ENCODE data around the gene IRS2.
"Not testable (repeated sequence)": the region's sequence is repeated elsewhere in the genome, so short reads cannot be mapped to it uniquely, and the experiment has no call there.

The IRS2 gene

DNA sequence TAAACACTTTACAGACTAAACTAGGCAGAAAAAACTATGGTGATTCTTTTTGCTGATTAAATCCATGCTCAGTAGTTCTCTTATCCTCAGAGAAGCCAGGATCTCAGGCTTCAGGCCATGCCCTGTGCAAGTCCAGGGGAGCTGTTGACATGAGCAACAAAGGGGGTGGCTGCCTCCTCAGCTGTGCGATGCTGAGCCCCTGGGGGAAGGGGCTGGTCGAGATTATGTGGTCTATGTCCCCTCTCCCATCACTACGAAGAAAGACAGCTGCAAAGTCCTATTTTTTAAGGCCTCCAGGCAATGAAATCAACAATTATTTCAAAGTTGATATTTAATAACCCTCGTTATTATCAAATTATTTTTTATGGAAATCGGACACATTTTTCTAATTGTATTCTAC is 37.0 kb downstream of the IRS2 start:
- no peak for DNase-seq

- DNase-seq, result no peak
Measured at GRCh38 chr13:109748677-109749076, 37.7 kb downstream of the IRS2 start.

GRCh38 chr13:109747524-109747923 is 38.9 kb downstream of the IRS2 start:
- DNase-seq, result no peak

GRCh38 chr13:109746364-109746763 is 40.0 kb downstream of the IRS2 start:
- no peak for DNase-seq

DNA sequence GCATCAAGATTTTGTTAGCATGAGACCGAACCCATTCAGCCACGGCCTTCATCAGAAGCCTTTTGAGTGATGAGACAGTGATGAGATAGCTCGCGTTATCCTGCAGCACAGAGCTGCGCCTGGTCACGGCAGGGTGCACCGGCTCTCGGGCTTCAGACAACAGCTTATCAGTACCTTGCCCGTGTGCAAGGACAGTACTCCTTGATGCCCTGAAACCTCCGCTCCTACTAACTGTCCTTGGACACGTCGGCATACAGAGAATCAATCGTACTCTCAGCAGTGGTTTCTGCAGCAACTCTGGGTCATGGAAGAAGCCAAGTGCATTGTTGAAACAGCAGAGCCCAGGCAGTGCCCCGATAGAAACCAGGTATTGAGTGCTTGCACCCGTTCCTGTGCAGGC is 40.7 kb downstream of the IRS2 start:
- DNase-seq, result no peak

DNA sequence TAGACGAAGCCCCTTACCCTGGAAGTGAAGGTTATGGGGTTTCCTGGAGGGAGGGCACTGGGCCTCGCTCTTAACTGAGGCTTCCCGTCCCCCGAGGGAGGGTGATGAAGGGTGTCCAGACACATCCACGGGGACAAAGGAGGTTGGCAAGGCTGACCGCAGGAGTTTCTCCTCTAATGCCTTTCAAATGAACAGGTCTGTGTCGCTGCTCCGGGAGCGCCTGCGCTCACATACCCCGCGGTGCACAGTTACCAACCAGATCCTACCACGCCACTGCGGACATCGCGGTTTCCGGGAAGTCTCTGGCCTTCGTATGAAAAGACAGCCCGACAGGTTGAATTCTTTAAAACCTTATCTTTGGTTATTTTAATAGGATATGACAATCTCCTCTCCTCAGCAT is 41.3 kb downstream of the IRS2 start:
- DNase-seq, result no peak

- no peak for DNase-seq
Measured at GRCh38 chr13:109744512-109745051, 41.8 kb downstream of the IRS2 start.

GRCh38 chr13:109743706-109744453 is 42.5 kb downstream of the IRS2 start:
- no peak for DNase-seq

DNA sequence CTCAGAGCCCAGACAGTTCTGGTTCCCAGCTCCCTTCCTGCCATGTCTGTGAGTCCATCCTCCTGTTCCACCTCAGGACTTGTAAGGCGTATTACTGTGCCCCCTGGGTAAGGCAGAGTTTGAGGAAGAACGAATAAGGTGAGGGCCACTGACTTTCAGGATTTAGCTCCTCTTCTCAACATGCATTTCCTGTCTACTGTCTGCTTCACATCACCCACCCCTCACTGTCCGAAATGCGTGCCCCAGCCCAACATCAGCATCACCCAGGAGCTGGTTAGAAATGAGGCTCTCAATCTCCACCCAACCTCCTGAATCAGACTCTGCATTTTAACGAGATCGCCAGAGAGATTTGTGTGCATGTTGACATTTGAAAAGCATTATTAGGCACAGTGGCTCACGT is 44.4 kb downstream of the IRS2 start:
- DNase-seq, result no peak

- no peak for DNase-seq
Measured at GRCh38 chr13:109740721-109741120, 45.7 kb downstream of the IRS2 start.

DNA sequence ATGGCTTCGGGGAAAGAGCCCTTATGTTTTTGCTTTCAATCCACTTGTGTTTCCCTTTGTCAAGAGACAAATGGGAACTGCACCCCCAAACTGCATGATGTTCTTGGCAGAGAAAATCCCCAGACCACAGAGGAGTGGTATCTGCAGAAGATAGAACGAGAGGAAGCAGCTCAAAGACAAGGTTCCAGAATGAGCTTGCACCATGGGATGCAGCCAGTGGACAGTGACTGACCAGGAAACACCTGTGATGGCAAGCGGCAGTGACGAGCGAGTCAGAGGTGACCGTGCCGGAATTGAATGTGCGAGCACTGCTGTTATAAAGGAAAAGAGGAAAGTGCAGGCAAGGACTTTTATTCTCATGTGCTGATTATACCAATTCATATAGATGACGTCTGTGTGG is 46.3 kb downstream of the IRS2 start:
- DNase-seq, result no peak

DNA sequence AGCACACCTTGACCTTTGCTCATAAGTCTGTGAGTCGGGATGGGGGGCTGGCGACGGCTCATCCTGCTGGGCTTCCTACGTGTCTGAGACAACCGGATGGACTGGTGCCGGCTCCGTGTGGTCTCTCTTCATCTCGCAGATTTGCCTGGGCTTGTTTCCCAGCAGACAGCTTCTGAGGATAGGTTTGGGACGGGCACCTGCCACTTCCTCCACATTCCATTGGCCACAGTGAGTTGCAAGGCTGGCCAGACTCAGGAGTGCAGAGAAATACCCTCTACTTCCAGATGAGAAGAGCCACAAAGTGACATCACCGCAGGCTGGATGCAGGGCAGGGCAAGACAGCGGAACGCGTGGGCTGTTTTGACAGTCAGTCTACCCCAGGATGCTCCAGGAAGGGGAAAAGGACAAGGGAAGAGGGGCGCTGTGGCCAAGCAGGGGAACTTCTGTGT is 48.1 kb downstream of the IRS2 start:
- no peak for DNase-seq

- DNase-seq, result no peak
Measured at GRCh38 chr13:109737606-109738005, 48.8 kb downstream of the IRS2 start.

GRCh38 chr13:109737046-109737573 is 49.3 kb downstream of the IRS2 start:
- no peak for DNase-seq

GRCh38 chr13:109735436-109735966 is 50.9 kb downstream of the IRS2 start:
- no peak for DNase-seq

- no peak for DNase-seq
Measured at GRCh38 chr13:109734002-109734785, 52.2 kb downstream of the IRS2 start.

GRCh38 chr13:109733550-109733949 is 52.8 kb downstream of the IRS2 start:
- no peak for DNase-seq

- DNase-seq, result not testable (repeated sequence)
Measured at GRCh38 chr13:109732470-109733170, 53.8 kb downstream of the IRS2 start.

GRCh38 chr13:109730812-109731335 is 55.5 kb downstream of the IRS2 start:
- no peak for DNase-seq

DNA sequence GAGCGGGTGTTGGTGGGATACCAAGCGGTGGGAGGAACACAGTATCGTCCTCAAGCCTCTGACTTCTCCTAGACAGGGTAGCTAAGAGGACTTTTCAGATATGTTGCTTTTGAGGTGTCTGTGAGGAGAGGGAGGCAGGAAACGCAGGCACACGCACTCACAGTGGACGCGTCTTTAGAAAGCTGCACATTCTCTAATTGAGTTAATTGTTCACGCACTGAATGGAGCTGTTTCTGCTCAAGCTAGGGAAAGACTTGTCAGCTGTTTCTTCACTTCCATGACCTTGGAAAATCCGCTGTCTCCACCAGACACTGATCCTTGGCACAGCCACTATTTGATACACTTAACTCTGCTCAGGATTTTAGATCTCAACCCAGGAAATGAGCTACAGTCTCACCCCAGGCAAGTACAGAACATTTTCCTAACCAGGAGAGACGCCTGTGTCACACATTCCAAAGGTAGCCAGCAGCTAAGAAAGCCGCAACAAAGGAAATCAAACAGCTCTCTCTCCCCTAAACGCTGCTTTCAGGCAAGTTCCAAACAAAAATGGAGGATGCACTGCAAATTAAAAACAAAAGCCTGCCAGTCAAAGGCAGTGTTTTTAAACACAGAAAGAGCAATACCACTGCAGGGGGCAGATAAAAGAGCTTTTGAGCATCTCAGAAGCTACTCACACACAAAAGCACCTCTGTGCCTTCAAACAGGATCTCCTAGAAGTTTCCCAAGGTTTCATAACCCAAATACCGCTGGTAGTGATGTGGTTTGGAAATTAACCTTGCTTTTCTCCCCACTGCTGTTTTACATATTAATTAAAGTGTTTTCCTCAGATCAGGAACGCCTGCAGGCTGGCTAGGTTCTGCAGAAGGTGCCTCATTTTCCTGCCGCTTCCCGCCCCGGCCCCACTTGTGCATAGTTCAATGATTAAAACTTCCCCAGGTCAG is 57.3 kb downstream of the IRS2 start:
- DNase-seq, result no peak

DNA sequence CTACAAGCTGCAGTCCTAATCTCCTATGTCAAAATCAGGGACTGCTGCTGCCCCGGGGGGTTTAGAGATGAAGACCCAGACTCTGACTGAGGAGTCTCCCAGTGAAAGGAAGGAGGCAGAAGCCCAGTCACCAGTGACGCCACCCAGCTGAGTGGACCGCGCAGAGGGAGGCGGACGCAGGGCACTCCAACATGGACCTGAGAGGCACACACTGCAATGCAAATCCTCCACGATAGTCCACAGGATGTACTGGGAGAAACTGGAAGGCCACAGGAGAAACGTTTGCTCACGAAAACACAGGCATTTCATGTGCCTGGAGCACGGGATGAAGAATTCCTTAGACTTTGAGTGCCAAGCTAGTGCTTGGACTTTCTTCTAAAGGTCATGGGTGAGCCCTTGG is 58.3 kb downstream of the IRS2 start:
- no peak for DNase-seq
